Neural cell (in vitro differentiated cells): Measurements from ENCODE around the gene ZNF768.

Source experiments
- CTCF ChIP-seq: fragments of 450-650 bp; IDR thresholded peaks from 2 replicates; pipeline ENCODE4 v1.5.1; 2014; ENCODE audit warnings: antibody characterized with exemption, mild to moderate bottlenecking, moderate library complexity; ENCODE audit not compliant: poor library complexity, severe bottlenecking
- EP300 ChIP-seq: fragments of 450-650 bp; conservative IDR thresholded peaks from 2 replicates; pipeline ENCODE4 v1.6.1; 2014; ENCODE audit warnings: antibody characterized with exemption, mild to moderate bottlenecking, moderate library complexity; ENCODE audit not compliant: poor library complexity, severe bottlenecking
- EZH2 ChIP-seq: fragments of 200-600, 300-800 bp; shearing (Covaris generic), sonication (generic); IDR thresholded peaks from 2 replicates; pipeline ENCODE4 v1.6.1; 2014; ENCODE audit warnings: antibody characterized with exemption, low read length, borderline replicate concordance, mild to moderate bottlenecking; ENCODE audit not compliant: insufficient read depth, poor library complexity, severe bottlenecking
- MXI1 ChIP-seq: fragments of 450-650 bp; conservative IDR thresholded peaks from 2 replicates; pipeline ENCODE4 v1.6.1; 2014; ENCODE audit warnings: antibody characterized with exemption, mild to moderate bottlenecking; ENCODE audit not compliant: poor library complexity, severe bottlenecking
- POLR2AphosphoS5 ChIP-seq: IDR thresholded peaks from 2 replicates; pipeline ENCODE4 v1.6.1; 2012
- RAD21 ChIP-seq: fragments of 450-650 bp; conservative IDR thresholded peaks from 2 replicates; pipeline ENCODE4 v1.6.1; 2014; ENCODE audit warnings: antibody characterized with exemption, mild to moderate bottlenecking, moderate library complexity
- REST ChIP-seq: IDR thresholded peaks from 2 replicates; pipeline ENCODE4 v1.6.1; 2012; ENCODE audit warnings: borderline replicate concordance
- SMC3 ChIP-seq: fragments of 450-650 bp; conservative IDR thresholded peaks from 2 replicates; pipeline ENCODE4 v1.6.1; 2014; ENCODE audit warnings: antibody characterized with exemption, mild to moderate bottlenecking, moderate library complexity; ENCODE audit not compliant: poor library complexity
- TAF1 ChIP-seq: IDR thresholded peaks from 2 replicates; pipeline ENCODE4 v1.6.1; 2012; ENCODE audit warnings: low read depth

- TF ChIP-seq CTCF (no peak), EZH2 (no peak), EP300 (no peak), REST (no peak), POLR2AphosphoS5 (no peak), RAD21 (no peak), TAF1 (no peak), MXI1 (no peak), SMC3 (no peak)
Observed at GRCh38 chr16:30481381-30481780, 45.0 kb downstream of the ZNF768 start.
